ENCODE results near the gene AP1S2.

DNA sequence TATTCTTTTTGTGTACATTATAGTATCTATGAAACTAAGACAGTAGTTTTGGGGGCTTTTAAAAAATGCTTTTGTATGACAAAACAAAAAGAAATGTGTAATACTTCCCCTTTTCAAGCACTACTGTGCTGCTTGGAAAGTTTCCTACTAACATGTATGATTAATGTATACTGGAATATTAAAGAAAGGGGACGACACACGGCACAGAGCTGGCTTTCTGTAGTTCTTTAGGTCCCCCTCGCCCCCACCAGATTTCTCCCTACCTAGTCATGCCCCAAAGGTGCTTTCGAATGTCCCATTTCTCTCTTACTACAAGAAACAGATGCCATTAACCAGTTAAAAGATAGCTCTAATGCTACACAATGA lies 1.6 kb upstream of the AP1S2 start:
- TF ChIP-seq, protein P1, sequence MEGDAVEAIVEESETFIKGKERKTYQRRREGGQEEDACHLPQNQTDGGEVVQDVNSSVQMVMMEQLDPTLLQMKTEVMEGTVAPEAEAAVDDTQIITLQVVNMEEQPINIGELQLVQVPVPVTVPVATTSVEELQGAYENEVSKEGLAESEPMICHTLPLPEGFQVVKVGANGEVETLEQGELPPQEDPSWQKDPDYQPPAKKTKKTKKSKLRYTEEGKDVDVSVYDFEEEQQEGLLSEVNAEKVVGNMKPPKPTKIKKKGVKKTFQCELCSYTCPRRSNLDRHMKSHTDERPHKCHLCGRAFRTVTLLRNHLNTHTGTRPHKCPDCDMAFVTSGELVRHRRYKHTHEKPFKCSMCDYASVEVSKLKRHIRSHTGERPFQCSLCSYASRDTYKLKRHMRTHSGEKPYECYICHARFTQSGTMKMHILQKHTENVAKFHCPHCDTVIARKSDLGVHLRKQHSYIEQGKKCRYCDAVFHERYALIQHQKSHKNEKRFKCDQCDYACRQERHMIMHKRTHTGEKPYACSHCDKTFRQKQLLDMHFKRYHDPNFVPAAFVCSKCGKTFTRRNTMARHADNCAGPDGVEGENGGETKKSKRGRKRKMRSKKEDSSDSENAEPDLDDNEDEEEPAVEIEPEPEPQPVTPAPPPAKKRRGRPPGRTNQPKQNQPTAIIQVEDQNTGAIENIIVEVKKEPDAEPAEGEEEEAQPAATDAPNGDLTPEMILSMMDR (optimal IDR thresholded peaks at IDR 0.05 in 1 of 3, IDR thresholded peaks at IDR 0.05 in 1 of 3, conservative IDR thresholded peaks at IDR 0.05 in 1 of 3; ENCODE audit: extremely low read depth in 1 of 3, insufficient read depth in 2 of 3, low read length in 3 of 3) = no peak
- TF ChIP-seq EZH2 (IDR thresholded peaks at IDR 0.05; ENCODE audit: low read length) = no peak
